GM12891 (cell line): ENCODE data around the gene NRG2.

Source experiments
- DNase-seq: peaks from one replicate; pipeline ENCODE4 v3.0.0; 2011; ENCODE audit warnings: low spot score; ENCODE audit not compliant: insufficient read length
- FAIRE-seq: peaks from 2 replicates; lab custom pipeline; 2011; peaks lifted over from hg19 to GRCh38; lab: Jason Lieb, UNC
- PAX5 ChIP-seq: IDR thresholded peaks from 2 replicates; pipeline ENCODE4 v1.6.1; 2011; ENCODE audit warnings: low read length, moderate library complexity, mild to moderate bottlenecking; ENCODE audit not compliant: insufficient read depth, severe bottlenecking
- POLR2A ChIP-seq: IDR thresholded peaks from 2 replicates; pipeline ENCODE4 v1.6.1; 2011; ENCODE audit warnings: low read depth, low read length, control low read depth
- POLR2AphosphoS5 ChIP-seq: IDR thresholded peaks from 2 replicates; pipeline ENCODE4 v1.6.1; 2011; ENCODE audit warnings: low read depth, low read length, control low read depth
- POU2F2 ChIP-seq: IDR thresholded peaks from 2 replicates; pipeline ENCODE4 v1.6.1; 2011; ENCODE audit warnings: low read depth, mild to moderate bottlenecking, control low read depth, low read length, moderate library complexity
- SPI1 ChIP-seq: IDR thresholded peaks from 2 replicates; pipeline ENCODE4 v1.6.1; 2011; ENCODE audit warnings: low read depth, low read length, control low read depth
- TAF1 ChIP-seq: IDR thresholded peaks from 2 replicates; pipeline ENCODE4 v1.6.1; 2011; ENCODE audit warnings: low read depth, low read length, control low read depth

The NRG2 gene

GRCh38 chr5:140042393-140042642 is 781 bp downstream of the NRG2 start:
- FAIRE-seq: no peak
- TF ChIP-seq SPI1 (no peak), PAX5 (no peak), POLR2A (no peak), POU2F2 (no peak), TAF1 (no peak), POLR2AphosphoS5 (no peak)
- DNase-seq: no peak

- TF ChIP-seq PAX5: no peak
- TF ChIP-seq POLR2A: 0 out of 2 replicates have a peak, but pooled peaks have one; percentile 31
- FAIRE-seq (peak; percentile 82), DNase-seq (no peak)
These were observed 1.4 kb downstream of the NRG2 start for GRCh38 chr5:140041492-140042392.

- DNase-seq (no peak), FAIRE-seq (peak; percentile 74)
- TF ChIP-seq SPI1 (no peak), POLR2A (0 out of 2 replicates have a peak, but pooled peaks have one; percentile 8)
These were observed 2.0 kb downstream of the NRG2 start for GRCh38 chr5:140041099-140041491.

- no peak for FAIRE-seq
- TF ChIP-seq POLR2A: no peak
- TF ChIP-seq TAF1: no peak
- no peak for TF ChIP-seq PAX5
- TF ChIP-seq POU2F2: no peak
- TF ChIP-seq POLR2AphosphoS5: no peak
- no peak for TF ChIP-seq SPI1
These were observed 2.7 kb downstream of the NRG2 start for GRCh38 chr5:140040358-140040757.

GRCh38 chr5:140039561-140039960 is 3.5 kb downstream of the NRG2 start:
- DNase-seq: no peak
- peak; percentile 51 for FAIRE-seq
- TF ChIP-seq POLR2A (peak; percentile 49), POU2F2 (no peak), TAF1 (peak; percentile 50; the same call in 1 of the 2 replicates), SPI1 (peak; percentile 38; the same call in 1 of the 2 replicates), POLR2AphosphoS5 (no peak), PAX5 (no peak)

More at GRCh38 chr5:140040358-140040757, 2.7 kb downstream of the NRG2 start:
- DNase-seq: no peak

GRCh38 chr5:140038373-140038957 is 4.6 kb downstream of the NRG2 start:
- TF ChIP-seq SPI1: no peak
- TF ChIP-seq POU2F2: no peak
- TF ChIP-seq POLR2A: no peak
- no peak for TF ChIP-seq TAF1
- TF ChIP-seq POLR2AphosphoS5: no peak
- TF ChIP-seq PAX5: no peak
- no peak for DNase-seq
- peak; percentile 90 for FAIRE-seq

GRCh38 chr5:140037012-140037411 is 6.1 kb downstream of the NRG2 start:
- TF ChIP-seq POLR2AphosphoS5 (no peak), POLR2A (no peak), PAX5 (no peak), TAF1 (no peak)
- FAIRE-seq (peak; percentile 91), DNase-seq (no peak)

- FAIRE-seq (peak; percentile 35), DNase-seq (no peak)
- TF ChIP-seq POU2F2 (no peak), TAF1 (no peak), SPI1 (no peak), POLR2A (no peak), POLR2AphosphoS5 (no peak), PAX5 (no peak)
These were observed 7.2 kb downstream of the NRG2 start for GRCh38 chr5:140035881-140036280.

GRCh38 chr5:140033037-140033760 is 9.9 kb downstream of the NRG2 start:
- no peak for TF ChIP-seq SPI1
- TF ChIP-seq POLR2AphosphoS5: no peak
- no peak for TF ChIP-seq PAX5
- no peak for TF ChIP-seq POU2F2
- TF ChIP-seq POLR2A: no peak
- no peak for TF ChIP-seq TAF1
- peak; percentile 43 for FAIRE-seq
- no peak for DNase-seq
